Caco-2 (cell line): ENCODE data around the gene UBN1. TPM values are rescaled to one million over a fixed set of nuclear protein-coding genes. Genes with fewer than 3 reads are reported as not detected.
A peak's percentile ranks its signal among the peaks of the same experiment; 100 is the strongest.

Source experiments
- BruUV-seq: library from RNA; stranded (reverse); fragments of 400-500 nt; replicated peaks from 2 replicates; lab custom pipeline; 2021; lab: Mats Ljungman, UMichigan
- CTCF ChIA-PET: fragments of 300-600 bp; sonication (Branson Sonifier 250); formaldehyde crosslinking; loops from one replicate; lab custom pipeline; 2022; ENCODE audit warnings: antibody characterized with exemption; lab: Charles Lee
- POLR2A ChIA-PET: fragments of 300-600 bp; sonication (Branson Sonifier 250); formaldehyde crosslinking; loops from one replicate; lab custom pipeline; 2022; ENCODE audit warnings: antibody characterized with exemption; lab: Charles Lee
- DNase-seq, 2 experiments: peaks; one replicate each; pipeline versions ENCODE4 v3.0.0 to v3.0.0-alpha.2; 2020 to 2022
- H3K27me3 ChIP-seq: replicated peaks from 2 replicates; pipeline ENCODE4 v1.6.0; 2011; ENCODE audit warnings: low read length; ENCODE audit not compliant: control insufficient read depth, insufficient read depth
- H3K36me3 ChIP-seq: 2 replicates; pipeline ENCODE4 v1.5.1; 2011; ENCODE audit warnings: low read length; ENCODE audit not compliant: control insufficient read depth, insufficient read depth
- H3K4me1 ChIP-seq: fragments of 250-450 bp; sonication (Bioruptor Pico); 2 replicates; pipeline ENCODE4 v1.5.1; 2020; ENCODE audit warnings: mild to moderate bottlenecking
- H3K4me3 ChIP-seq: 2 replicates; pipeline ENCODE4 v1.5.1; 2011; ENCODE audit warnings: low read depth, mild to moderate bottlenecking, control low read depth, low read length
- H3K9me3 ChIP-seq: fragments of 250-450 bp; sonication (Bioruptor Pico); 2 replicates; pipeline ENCODE4 v1.5.1; 2020; ENCODE audit warnings: mild to moderate bottlenecking, moderate library complexity
- H3K27ac Mint-ChIP-seq: one replicate; pipeline ENCODE4 v1.8.0; 2022; ENCODE audit warnings: mixed read lengths; ENCODE audit not compliant: unreplicated experiment
- H3K27me3 Mint-ChIP-seq: one replicate; pipeline ENCODE4 v1.8.0; 2022; ENCODE audit warnings: mixed read lengths; ENCODE audit not compliant: insufficient read depth, unreplicated experiment
- H3K36me3 Mint-ChIP-seq: one replicate; pipeline ENCODE4 v1.8.0; 2022; ENCODE audit warnings: mild to moderate bottlenecking, mixed read lengths; ENCODE audit not compliant: insufficient read depth, unreplicated experiment
- H3K4me1 Mint-ChIP-seq: one replicate; pipeline ENCODE4 v1.8.0; 2022; ENCODE audit warnings: low read depth, mixed read lengths; ENCODE audit not compliant: unreplicated experiment
- H3K4me3 Mint-ChIP-seq: one replicate; pipeline ENCODE4 v1.8.0; 2022; ENCODE audit warnings: mild to moderate bottlenecking, moderate library complexity, mixed read lengths; ENCODE audit not compliant: unreplicated experiment
- H3K9me3 Mint-ChIP-seq: one replicate; pipeline ENCODE4 v1.8.0; 2022; ENCODE audit warnings: mixed read lengths; ENCODE audit not compliant: unreplicated experiment
- intact Hi-C: fragments of 100-400 bp; cut with micrococcal nuclease; formaldehyde crosslinking; loops from one replicate; pipeline ENCODE4 v1.10.0; 2022; ENCODE audit not compliant: unreplicated experiment
- total RNA-seq: library from RNA; stranded (reverse); gene quantifications from 2 replicates; pipeline ENCODE4 v1.2.3, GENCODE V29; 2022
- TF ChIP-seq, protein P1 (sequence below), 2 experiments: fragments of 200-600 bp in 1 of 2; IDR thresholded peaks; 1 replicate in 1 of 2; 2 replicates in 1 of 2; pipeline versions ENCODE4 v1.5.1 to v1.8.0; 2011 to 2022; ENCODE audit warnings: antibody characterized with exemption in 1 of 2, control low read depth in 1 of 2, inconsistent platforms in 1 of 2, low read depth in 1 of 2, low read length in 1 of 2, mild to moderate bottlenecking in 1 of 2, moderate library complexity in 1 of 2; ENCODE audit not compliant: insufficient read depth in 1 of 2, severe bottlenecking in 1 of 2, unreplicated experiment in 1 of 2

UBN1 gene
- total RNA-seq, 1 experiment from 2014 or later: 31.5 TPM

DNA sequence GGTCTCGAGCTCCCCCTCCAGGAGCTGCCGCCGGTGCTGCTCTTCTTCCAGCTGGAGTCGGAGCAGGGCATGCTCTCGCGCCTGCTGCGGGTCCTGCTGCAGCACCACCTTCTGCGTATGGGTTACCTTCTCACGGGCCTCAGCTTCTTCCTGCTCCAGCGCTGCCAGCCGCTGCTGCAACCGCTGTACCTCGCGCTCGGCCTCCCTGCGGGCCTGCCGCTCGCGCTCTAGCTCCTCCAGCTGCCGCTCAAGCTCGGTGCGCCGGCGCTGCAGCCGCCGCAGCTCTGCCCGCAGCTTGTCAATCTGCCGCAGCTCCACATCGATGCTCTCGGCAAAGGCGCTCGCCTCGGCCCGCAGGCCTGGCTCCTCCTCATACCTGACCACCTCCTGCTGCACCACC lies 36.9 kb downstream of the UBN1 start:
- Histone ChIP-seq H3K9me3 (no peaks in the 10 kb centered on the region), H3K4me3 (no peak overlapping the region), H3K27me3 (no peaks in the 10 kb centered on the region), H3K4me1 (no peaks in the 10 kb centered on the region), H3K36me3 (no peaks in the 10 kb centered on the region; the same call in 1 of the 2 replicates)
- ChIA-PET POLR2A (no interaction called here), CTCF (interaction anchor here (0.9 kb wide), 1 partner anchor 51 kb away, joined by 3 read pairs; no protein-coding TSS in a partner anchor)
- BruUV-seq: no TSS peak
- TF ChIP-seq, protein P1, sequence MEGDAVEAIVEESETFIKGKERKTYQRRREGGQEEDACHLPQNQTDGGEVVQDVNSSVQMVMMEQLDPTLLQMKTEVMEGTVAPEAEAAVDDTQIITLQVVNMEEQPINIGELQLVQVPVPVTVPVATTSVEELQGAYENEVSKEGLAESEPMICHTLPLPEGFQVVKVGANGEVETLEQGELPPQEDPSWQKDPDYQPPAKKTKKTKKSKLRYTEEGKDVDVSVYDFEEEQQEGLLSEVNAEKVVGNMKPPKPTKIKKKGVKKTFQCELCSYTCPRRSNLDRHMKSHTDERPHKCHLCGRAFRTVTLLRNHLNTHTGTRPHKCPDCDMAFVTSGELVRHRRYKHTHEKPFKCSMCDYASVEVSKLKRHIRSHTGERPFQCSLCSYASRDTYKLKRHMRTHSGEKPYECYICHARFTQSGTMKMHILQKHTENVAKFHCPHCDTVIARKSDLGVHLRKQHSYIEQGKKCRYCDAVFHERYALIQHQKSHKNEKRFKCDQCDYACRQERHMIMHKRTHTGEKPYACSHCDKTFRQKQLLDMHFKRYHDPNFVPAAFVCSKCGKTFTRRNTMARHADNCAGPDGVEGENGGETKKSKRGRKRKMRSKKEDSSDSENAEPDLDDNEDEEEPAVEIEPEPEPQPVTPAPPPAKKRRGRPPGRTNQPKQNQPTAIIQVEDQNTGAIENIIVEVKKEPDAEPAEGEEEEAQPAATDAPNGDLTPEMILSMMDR (IDR thresholded peaks at IDR 0.05; ENCODE audit: insufficient read depth in 1 of 2, low read depth in 1 of 2, low read length in 1 of 2, severe bottlenecking in 1 of 2, unreplicated experiment in 1 of 2): no peak
- DNase-seq: no peak
- peak overlapping the region; percentile 31 for H3K4me3 Mint-ChIP-seq
- no peaks in the 10 kb centered on the region for H3K27me3 Mint-ChIP-seq
- peaks cover 99% of the 10 kb centered on the region for H3K36me3 Mint-ChIP-seq
- H3K9me3 Mint-ChIP-seq: no peaks in the 10 kb centered on the region
- no peaks in the 10 kb centered on the region for H3K4me1 Mint-ChIP-seq
- H3K27ac Mint-ChIP-seq: peak overlapping the region; percentile 43
- intact Hi-C loops: no loop called here

DNA sequence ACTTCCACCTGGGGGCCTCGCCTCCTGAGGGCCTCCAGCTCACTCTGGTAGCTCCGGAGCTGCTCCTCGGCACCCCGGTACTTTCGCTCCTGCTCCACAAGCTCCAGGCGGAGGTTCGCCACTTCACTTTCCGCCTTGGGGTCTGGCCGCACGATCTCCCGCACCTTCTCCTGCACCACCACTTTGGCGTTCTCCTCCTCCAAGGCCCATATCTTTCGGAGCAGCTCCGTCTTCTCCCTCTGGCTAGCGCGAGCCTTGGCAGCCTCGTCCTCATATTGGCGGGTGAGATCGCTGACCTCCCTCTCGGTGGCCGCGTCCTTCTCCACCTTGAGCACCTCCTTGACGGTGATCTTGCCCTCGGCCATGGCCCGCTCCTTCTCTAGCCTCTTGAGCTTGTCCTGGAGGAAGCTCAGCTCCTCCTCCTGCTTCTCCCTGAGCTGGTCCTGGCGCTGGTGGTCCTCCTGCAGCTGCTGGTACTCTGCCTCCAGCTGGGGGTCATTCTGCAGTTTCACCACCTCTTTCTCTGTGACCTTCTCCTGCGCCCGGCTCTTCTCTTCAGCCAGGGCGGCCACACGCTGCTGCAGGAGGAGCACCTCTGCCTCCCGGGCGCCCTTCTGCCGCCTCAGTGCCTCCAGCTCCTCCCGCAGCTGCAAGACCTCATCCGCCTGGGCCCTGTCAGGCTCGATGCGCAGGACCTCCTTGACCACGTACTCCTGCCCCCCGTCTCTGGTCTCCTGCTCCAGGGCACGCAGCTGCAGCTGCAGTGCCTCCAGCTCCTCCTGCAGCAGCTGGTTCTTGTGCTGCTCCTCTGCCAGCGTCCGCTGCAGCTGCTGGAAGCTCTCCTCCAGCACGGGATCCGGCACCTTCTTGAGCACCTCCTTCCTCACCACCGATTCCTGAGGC lies 37.9 kb downstream of the UBN1 start:
- Histone ChIP-seq H3K9me3 (no peaks in the 10 kb centered on the region), H3K27me3 (no peaks in the 10 kb centered on the region), H3K4me1 (no peaks in the 10 kb centered on the region), H3K4me3 (no peak overlapping the region), H3K36me3 (no peaks in the 10 kb centered on the region; the same call in 1 of the 2 replicates)
- Mint-ChIP-seq H3K27ac (peak overlapping the region; percentile 43), H3K4me1 (no peaks in the 10 kb centered on the region), H3K36me3 (peaks cover 95% of the 10 kb centered on the region), H3K9me3 (no peaks in the 10 kb centered on the region), H3K4me3 (peak overlapping the region; percentile 31), H3K27me3 (no peaks in the 10 kb centered on the region)
- intact Hi-C loops: no loop called here
- DNase-seq: no peak
- TF ChIP-seq, protein P1 (IDR thresholded peaks at IDR 0.05; ENCODE audit: insufficient read depth in 1 of 2, low read depth in 1 of 2, low read length in 1 of 2, severe bottlenecking in 1 of 2, unreplicated experiment in 1 of 2): no peak
- no TSS peak for BruUV-seq
- ChIA-PET POLR2A (no interaction called here), CTCF (interaction anchor here (0.9 kb wide), 1 partner anchor 50 kb away, joined by 3 read pairs; no protein-coding TSS in a partner anchor)

DNA sequence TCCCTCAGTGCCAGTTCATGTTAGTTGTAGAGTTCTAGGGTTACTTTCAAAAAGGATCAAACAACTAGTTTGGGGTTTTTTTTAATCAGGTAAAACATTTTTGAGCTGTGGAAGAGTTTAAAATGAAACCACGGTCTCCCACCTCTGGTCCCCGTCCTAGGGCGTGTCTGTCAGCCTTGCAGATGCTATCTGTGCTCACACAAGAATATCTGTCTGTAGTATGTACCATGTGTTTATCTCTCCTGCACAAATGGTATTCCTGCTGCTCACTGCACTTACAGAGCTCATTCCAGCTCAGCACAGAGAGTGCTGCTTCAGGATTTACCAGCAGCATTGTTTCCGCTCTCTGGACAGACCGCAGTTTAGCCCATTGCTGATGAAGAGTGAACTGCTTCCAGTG lies 38.9 kb downstream of the UBN1 start:
- Mint-ChIP-seq H3K36me3 (peaks cover 94% of the 10 kb centered on the region), H3K9me3 (no peaks in the 10 kb centered on the region), H3K4me3 (no peak overlapping the region), H3K27me3 (no peaks in the 10 kb centered on the region), H3K4me1 (no peaks in the 10 kb centered on the region), H3K27ac (no peak overlapping the region)
- Histone ChIP-seq H3K4me1 (no peaks in the 10 kb centered on the region), H3K27me3 (no peaks in the 10 kb centered on the region), H3K9me3 (no peaks in the 10 kb centered on the region), H3K4me3 (no peak overlapping the region), H3K36me3 (no peaks in the 10 kb centered on the region; the same call in 1 of the 2 replicates)
- DNase-seq: no peak
- intact Hi-C loops: no loop called here
- no TSS peak for BruUV-seq
- ChIA-PET CTCF (no interaction called here), POLR2A (no interaction called here)
- TF ChIP-seq, protein P1 (IDR thresholded peaks at IDR 0.05; ENCODE audit: insufficient read depth in 1 of 2, low read depth in 1 of 2, low read length in 1 of 2, severe bottlenecking in 1 of 2, unreplicated experiment in 1 of 2): no peak
